Breast epithelium (tissue), 4 donors: Measurements from ENCODE around the gene CELSR3. TPM values are rescaled to one million over a fixed set of nuclear protein-coding genes. Genes with fewer than 3 reads are reported as not detected.

Experiments used
- DNase-seq, 2 donors: peaks; one replicate each; pipeline ENCODE4 v3.0.0-alpha.2; 2019; ENCODE audit warnings: low spot score in 2 of 2
- H3K27ac ChIP-seq, 2 donors: fragments of 200-600 bp; sonication (generic) in 1 of 2; one replicate each; pipeline ENCODE4 v1.5.1; 2016 to 2019; ENCODE audit warnings: mild to moderate bottlenecking in 1 of 2
- H3K27me3 ChIP-seq, 2 donors: fragments of 200-600 bp; sonication (generic) in 1 of 2; one replicate each; pipeline versions ENCODE4 v1.5.1 to v1.6.0; 2017 to 2019; ENCODE audit warnings: control low read depth in 1 of 2, mild to moderate bottlenecking in 1 of 2
- H3K36me3 ChIP-seq: fragments of 200-600 bp; one replicate; pipeline ENCODE4 v1.5.1; 2019
- H3K4me1 ChIP-seq, 2 donors: fragments of 200-600 bp; sonication (generic); one replicate each; pipeline ENCODE4 v1.5.1; 2016 to 2019; ENCODE audit warnings: control low read depth in 1 of 2
- H3K4me3 ChIP-seq, 3 donors: fragments of 200-600 bp; sonication (generic); 1 replicate in 2 of 3; 2 replicates in 1 of 3; pipeline ENCODE4 v1.5.1; 2016 to 2019; ENCODE audit warnings: mild to moderate bottlenecking in 3 of 3, moderate library complexity in 2 of 3
- H3K9me3 ChIP-seq, 2 donors: fragments of 200-600 bp; sonication (generic) in 1 of 2; one replicate each; pipeline ENCODE4 v1.5.1; 2016 to 2019; ENCODE audit warnings: control low read depth in 1 of 2
- POLR2A ChIP-seq: fragments of 450-650 bp; IDR thresholded peaks from one replicate; pipeline ENCODE4 v1.6.1; 2016; ENCODE audit warnings: antibody characterized with exemption, mild to moderate bottlenecking, moderate library complexity
- POLR2AphosphoS5 ChIP-seq, 3 donors: sonication (generic); formaldehyde crosslinking; IDR thresholded peaks; one replicate each; pipeline ENCODE4 v1.6.1; 2017; ENCODE audit warnings: antibody characterized with exemption in 3 of 3
- intact Hi-C: fragments of 100-400 bp; cut with DNase I; formaldehyde crosslinking; loops from one replicate; pipeline ENCODE4 v1.15.1; 2023; ENCODE audit warnings: low total_unique reads
- total RNA-seq, 3 donors: library from RNA; depleted of rRNA; stranded (reverse); fragments of >200 nt; gene quantifications; one replicate each; pipeline ENCODE4 v1.1.0, GENCODE V29; 2016
- TF ChIP-seq, protein P1 (sequence below), 3 donors: fragments of 450-650 bp; IDR thresholded peaks; one replicate each; pipeline ENCODE4 v1.5.1; 2016 to 2017; ENCODE audit warnings: antibody characterized with exemption in 3 of 3, mild to moderate bottlenecking in 3 of 3, moderate library complexity in 3 of 3

CELSR3 gene
- total RNA-seq, 3 donors from 2014 or later, result 0.88 to 1.3 (median 1.1) TPM

DNA sequence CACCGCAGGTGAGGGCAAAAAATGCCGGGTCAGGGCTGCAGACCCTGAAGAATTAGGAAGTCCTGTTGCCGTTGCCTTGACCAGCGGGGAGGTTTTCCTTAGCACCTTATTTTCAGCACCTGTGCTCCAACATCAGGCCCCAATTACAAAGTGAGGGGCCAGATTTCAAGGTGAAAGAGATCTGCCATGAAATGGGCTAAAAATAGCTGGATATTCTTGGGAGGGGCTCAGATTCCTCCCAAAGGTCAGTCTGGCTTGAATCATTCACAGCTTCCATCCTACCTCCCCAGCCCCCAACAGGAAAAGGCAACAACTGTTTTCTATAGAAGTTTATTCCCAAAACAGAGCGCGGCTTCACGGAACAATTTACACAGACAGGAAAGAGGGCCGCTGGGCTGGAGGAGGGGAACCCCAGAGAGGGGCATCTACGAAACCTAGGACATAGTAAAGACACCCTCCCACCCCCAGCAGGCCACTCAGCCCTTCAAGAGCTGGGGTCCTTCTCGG, 26.5 kb downstream of the CELSR3 start:
- Histone ChIP-seq H3K4me1 (peaks cover 0 to 4% of the 10 kb centered on the region in 2 donors), H3K27me3 (no peaks in the 10 kb centered on the region), H3K4me3 (peak overlapping the region; percentile 74 to 96 (median 94)), H3K27ac (peak overlapping the region; percentile 55 to 80), H3K36me3 (no peaks in the 10 kb centered on the region), H3K9me3 (no peaks in the 10 kb centered on the region)
- DNase-seq, result no peak
- intact Hi-C loops, result no loop called here
- TF ChIP-seq POLR2AphosphoS5 (IDR thresholded peaks at IDR 0.05) (no peak), POLR2A (no peak)
- TF ChIP-seq, protein P1, sequence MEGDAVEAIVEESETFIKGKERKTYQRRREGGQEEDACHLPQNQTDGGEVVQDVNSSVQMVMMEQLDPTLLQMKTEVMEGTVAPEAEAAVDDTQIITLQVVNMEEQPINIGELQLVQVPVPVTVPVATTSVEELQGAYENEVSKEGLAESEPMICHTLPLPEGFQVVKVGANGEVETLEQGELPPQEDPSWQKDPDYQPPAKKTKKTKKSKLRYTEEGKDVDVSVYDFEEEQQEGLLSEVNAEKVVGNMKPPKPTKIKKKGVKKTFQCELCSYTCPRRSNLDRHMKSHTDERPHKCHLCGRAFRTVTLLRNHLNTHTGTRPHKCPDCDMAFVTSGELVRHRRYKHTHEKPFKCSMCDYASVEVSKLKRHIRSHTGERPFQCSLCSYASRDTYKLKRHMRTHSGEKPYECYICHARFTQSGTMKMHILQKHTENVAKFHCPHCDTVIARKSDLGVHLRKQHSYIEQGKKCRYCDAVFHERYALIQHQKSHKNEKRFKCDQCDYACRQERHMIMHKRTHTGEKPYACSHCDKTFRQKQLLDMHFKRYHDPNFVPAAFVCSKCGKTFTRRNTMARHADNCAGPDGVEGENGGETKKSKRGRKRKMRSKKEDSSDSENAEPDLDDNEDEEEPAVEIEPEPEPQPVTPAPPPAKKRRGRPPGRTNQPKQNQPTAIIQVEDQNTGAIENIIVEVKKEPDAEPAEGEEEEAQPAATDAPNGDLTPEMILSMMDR (IDR thresholded peaks at IDR 0.05), result no peak

DNA sequence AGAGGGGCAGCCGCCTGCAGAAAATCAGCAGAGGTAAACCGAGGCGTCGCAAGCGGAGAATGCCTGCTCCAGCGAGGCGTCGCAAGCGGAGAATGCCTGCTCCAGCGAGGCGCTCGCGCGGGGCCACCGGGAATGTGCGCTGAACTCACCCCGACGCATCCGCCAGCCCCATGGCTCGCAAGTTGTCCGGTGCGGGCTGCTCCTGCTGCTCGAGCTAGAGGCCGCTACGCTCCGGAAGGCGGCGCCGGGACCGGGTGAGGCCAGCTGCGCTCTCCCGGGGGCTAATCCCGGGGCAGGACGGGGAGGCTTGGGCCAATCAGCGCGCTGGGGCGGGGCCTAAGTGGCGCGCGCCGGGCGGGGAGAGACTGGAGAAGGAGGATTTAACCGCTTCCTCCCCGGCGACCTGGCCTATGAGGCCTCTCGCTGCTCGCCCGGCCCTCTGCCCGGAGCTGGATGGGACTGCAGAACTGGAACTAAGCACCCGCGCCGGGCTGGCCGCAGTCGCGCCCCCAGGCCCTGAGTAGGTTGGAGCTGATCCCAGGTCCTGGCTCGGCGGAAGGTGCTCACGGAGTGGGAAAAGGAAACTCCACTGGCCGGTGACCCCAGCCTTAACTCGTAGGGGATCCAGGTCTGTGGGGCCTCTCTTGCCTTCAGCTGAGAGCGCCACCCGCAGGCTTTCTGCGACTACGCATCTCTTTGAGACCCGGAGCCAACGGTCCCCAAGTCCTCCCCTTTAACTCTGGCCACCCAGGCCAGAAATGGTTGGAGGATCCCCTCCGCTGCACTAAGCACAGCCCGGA, 27.3 kb downstream of the CELSR3 start, which contains the start of gene SLC26A6:
TSS of gene SLC26A6 (minus strand) at position 240 of the 800 bp plus-strand sequence. CDS start at position 172, 68 bp downstream.
- H3K4me1 ChIP-seq, result peaks cover 0 to 4% of the 10 kb centered on the region in 2 donors
- no peaks in the 10 kb centered on the region for H3K27me3 ChIP-seq
- peak; percentile 94 to 96 for DNase-seq
- H3K4me3 ChIP-seq, result peak within 1 kb of the TSS; percentile 74 to 96 (median 94)
- no peaks in the 10 kb centered on the region for H3K9me3 ChIP-seq
- H3K36me3 ChIP-seq, result no peaks in the 10 kb centered on the region
- peak within 1 kb of the TSS; percentile 55 to 80 for H3K27ac ChIP-seq
- intact Hi-C loops, result no loop called here
- TF ChIP-seq, protein P1 (IDR thresholded peaks at IDR 0.05), result peak in 2 of 3 donors; percentile 15 to 46
- TF ChIP-seq POLR2A (no peak), POLR2AphosphoS5 (IDR thresholded peaks at IDR 0.05) (peak; percentile 29 to 55 (median 51))

DNA sequence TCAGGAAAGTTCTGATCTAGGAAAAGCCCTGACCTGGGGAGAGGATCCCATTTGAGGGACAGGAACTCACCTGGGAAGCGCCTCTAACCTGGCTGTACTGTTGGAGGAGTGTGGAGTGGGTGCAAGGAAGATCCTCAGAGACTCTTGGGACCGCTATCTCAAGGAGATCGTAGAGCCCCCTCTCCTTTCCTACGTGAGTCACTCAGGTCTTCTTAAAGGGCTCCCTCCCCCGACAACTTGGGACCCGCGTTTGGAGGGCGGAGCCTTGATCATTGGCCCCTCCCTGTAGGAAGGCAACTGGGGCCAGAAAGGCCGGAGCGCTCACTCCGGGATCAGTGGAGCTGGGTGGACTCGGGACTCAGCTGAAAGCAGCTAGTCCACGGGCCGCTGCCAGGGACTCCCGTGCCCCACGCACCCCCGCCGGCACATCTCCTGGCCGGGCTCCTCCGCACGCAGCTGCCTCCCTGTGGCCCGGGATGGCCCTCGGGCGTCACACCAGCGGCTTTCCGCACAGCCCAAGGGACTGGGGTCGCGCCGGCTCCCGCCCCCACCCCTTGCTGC, 27.9 kb downstream of the CELSR3 start:
- no peaks in the 10 kb centered on the region for H3K36me3 ChIP-seq
- H3K9me3 ChIP-seq, result no peaks in the 10 kb centered on the region
- H3K4me3 ChIP-seq, result peak overlapping the region; percentile 74 to 96 (median 94)
- H3K27ac ChIP-seq, result peak overlapping the region; percentile 55 to 80
- peaks cover 0 to 4% of the 10 kb centered on the region in 2 donors for H3K4me1 ChIP-seq
- intact Hi-C loops, result no loop called here
- H3K27me3 ChIP-seq, result no peaks in the 10 kb centered on the region
- no peak for TF ChIP-seq POLR2A
- TF ChIP-seq, protein P1 (IDR thresholded peaks at IDR 0.05), result no peak
- DNase-seq, result no peak

DNA sequence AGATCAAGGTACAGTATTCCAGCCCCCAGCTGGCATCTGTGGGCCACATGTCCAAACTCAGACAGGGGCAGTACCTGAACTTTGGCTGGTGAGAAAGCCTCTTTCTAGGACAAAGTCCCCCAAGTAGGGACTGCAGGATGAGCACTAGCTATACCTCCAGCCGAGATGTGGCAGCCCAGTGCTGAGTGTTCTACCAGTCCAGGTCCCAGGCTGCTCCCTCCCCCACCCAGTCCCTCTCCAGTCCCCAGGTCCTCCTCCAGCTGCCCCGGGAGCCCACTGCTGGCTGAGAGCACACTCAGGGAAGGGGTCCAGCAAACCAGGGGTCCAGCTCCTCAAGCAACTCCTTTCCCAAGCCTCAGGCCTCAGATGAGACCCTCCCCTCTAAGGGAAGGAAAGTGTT, 28.9 kb downstream of the CELSR3 start:
- no peak for DNase-seq
- Histone ChIP-seq H3K27ac (no peak overlapping the region), H3K27me3 (no peaks in the 10 kb centered on the region), H3K4me3 (no peak overlapping the region), H3K9me3 (no peaks in the 10 kb centered on the region), H3K36me3 (no peaks in the 10 kb centered on the region), H3K4me1 (peaks cover 0 to 4% of the 10 kb centered on the region in 2 donors)
- intact Hi-C loops, result no loop called here
- TF ChIP-seq POLR2A, result no peak
- TF ChIP-seq POLR2AphosphoS5 (IDR thresholded peaks at IDR 0.05), result no peak
- TF ChIP-seq, protein P1 (IDR thresholded peaks at IDR 0.05), result no peak

DNA sequence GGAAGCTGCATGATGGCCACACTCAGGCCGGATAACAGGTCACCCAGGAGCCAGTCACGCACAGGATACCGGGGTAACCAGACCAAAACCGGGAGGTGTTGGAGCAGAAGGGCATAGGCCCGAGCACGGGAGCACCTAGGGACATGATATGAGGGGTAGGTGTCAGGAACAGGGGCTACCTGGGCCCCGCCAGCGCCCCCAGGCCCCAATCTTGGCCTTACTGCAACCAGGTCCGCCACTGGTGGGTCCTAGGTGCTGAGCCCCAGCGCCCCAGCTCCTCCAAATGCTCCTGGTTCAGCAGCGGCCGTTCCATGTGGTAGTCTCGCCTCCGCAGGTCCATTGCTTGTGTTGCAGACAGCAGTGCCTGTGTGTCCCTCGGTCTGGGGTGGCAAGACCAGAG, 29.4 kb downstream of the CELSR3 start:
- Histone ChIP-seq H3K4me1 (peaks cover 0 to 4% of the 10 kb centered on the region in 2 donors), H3K36me3 (no peaks in the 10 kb centered on the region), H3K9me3 (no peaks in the 10 kb centered on the region), H3K27me3 (no peaks in the 10 kb centered on the region), H3K4me3 (no peak overlapping the region), H3K27ac (no peak overlapping the region)
- TF ChIP-seq, protein P1 (IDR thresholded peaks at IDR 0.05), result no peak
- TF ChIP-seq POLR2AphosphoS5 (IDR thresholded peaks at IDR 0.05), result no peak
- intact Hi-C loops, result no loop called here
- DNase-seq, result no peak
